SK-N-SH (cell line): ENCODE data around the gene NAV1.

Experiments
- CTCF ChIP-seq: fragments of 200-600 bp; sonication (generic); IDR thresholded peaks from 2 replicates; pipeline ENCODE4 v1.6.1; 2017; ENCODE audit warnings: antibody characterized with exemption, mild to moderate bottlenecking, moderate library complexity
- ELF1 ChIP-seq: IDR thresholded peaks from 2 replicates; pipeline ENCODE4 v1.4.0; 2012
- EP300 ChIP-seq, 2 experiments: IDR thresholded peaks; 2 replicates each; pipeline versions ENCODE4 v1.4.0 to v1.6.1; 2012; ENCODE audit warnings: borderline replicate concordance in 1 of 2, low read depth in 1 of 2, low read length in 1 of 2
- EZH2phosphoT487 ChIP-seq: fragments of 200-600 bp; sonication (generic); IDR thresholded peaks from 2 replicates; pipeline ENCODE4 v1.6.1; 2017; ENCODE audit warnings: low read depth, mixed run types, mild to moderate bottlenecking, antibody characterized with exemption, moderate library complexity, borderline replicate concordance
- GATA2 ChIP-seq: sonication (generic); formaldehyde crosslinking; IDR thresholded peaks from 2 replicates; pipeline ENCODE4 v1.5.0; 2020; ENCODE audit warnings: mild to moderate bottlenecking, missing genetic modification reagents
- JUND ChIP-seq: IDR thresholded peaks from 2 replicates; pipeline ENCODE4 v1.4.0; 2012
- MAX ChIP-seq: IDR thresholded peaks from 2 replicates; pipeline ENCODE4 v1.4.0; 2012; ENCODE audit warnings: low read depth
- MXI1 ChIP-seq: IDR thresholded peaks from 2 replicates; pipeline ENCODE4 v1.6.1; 2012; ENCODE audit warnings: mild to moderate bottlenecking, low read depth, low read length, improper control_type of control experiment
- PBX3 ChIP-seq: IDR thresholded peaks from 2 replicates; pipeline ENCODE4; 2012
- POLR2AphosphoS5 ChIP-seq: IDR thresholded peaks from 2 replicates; pipeline ENCODE4 v1.6.1; 2012; ENCODE audit warnings: low read depth, low read length
- SMC3 ChIP-seq: IDR thresholded peaks from 2 replicates; pipeline ENCODE4 v1.6.1; 2012; ENCODE audit warnings: low read depth, low read length, improper control_type of control experiment
- TEAD4 ChIP-seq: IDR thresholded peaks from 2 replicates; pipeline ENCODE4 v1.4.0; 2012; ENCODE audit warnings: mild to moderate bottlenecking, borderline replicate concordance; ENCODE audit not compliant: insufficient read depth
- ZBTB33 ChIP-seq: IDR thresholded peaks from 2 replicates; pipeline ENCODE4 v1.4.0; 2012; ENCODE audit warnings: low read depth, borderline replicate concordance

- no peak for TF ChIP-seq CTCF
- no peak for TF ChIP-seq GATA2 (CRISPR knock-in tag)
- TF ChIP-seq EP300 (IDR thresholded peaks at IDR 0.05; ENCODE audit: borderline replicate concordance in 1 of 2, low read depth in 1 of 2, low read length in 1 of 2) = no peak
- no peak for TF ChIP-seq ZBTB33
- no peak for TF ChIP-seq TEAD4
- no peak for TF ChIP-seq POLR2AphosphoS5
- TF ChIP-seq PBX3 = no peak
- no peak for TF ChIP-seq SMC3
- no peak for TF ChIP-seq ELF1
- no peak for TF ChIP-seq MAX
- no peak for TF ChIP-seq EZH2phosphoT487
- TF ChIP-seq JUND = no peak
- TF ChIP-seq MXI1 = no peak
Observed at GRCh38 chr1:201489643-201490261, 49.2 kb upstream of the NAV1 start.
